ACHN (cell line): ENCODE measurements around the gene CSNK1A1.
"Not testable (repeated sequence)": the region's sequence is repeated elsewhere in the genome, so short reads cannot be mapped to it uniquely, and the experiment has no call there.

ENCODE experiments used
- DNase-seq: peaks from one replicate; pipeline ENCODE4 v3.0.0-alpha.2; 2015
- in situ Hi-C: cut with HindIII; loops from 2 replicates; pipeline ENCODE4 v1.10.0; 2017; ENCODE audit warnings: low sequenced_read_pairs, low pct_ligation_motif_present, low pct_unique_long_range_greater_than_20kb

Gene CSNK1A1

GRCh38 chr5:149543361-149544027 is 7.7 kb downstream of the CSNK1A1 start:
- no peak for DNase-seq
- in situ Hi-C loops = no loop called here

- in situ Hi-C loops = no loop called here
- no peak for DNase-seq
These were observed 9.3 kb downstream of the CSNK1A1 start for GRCh38 chr5:149541893-149542292.

GRCh38 chr5:149540089-149540488 is 11.2 kb downstream of the CSNK1A1 start:
- DNase-seq = no peak
- in situ Hi-C loops = no loop called here

GRCh38 chr5:149537374-149537975 is 13.8 kb downstream of the CSNK1A1 start:
- in situ Hi-C loops = no loop called here
- no peak for DNase-seq

DNA sequence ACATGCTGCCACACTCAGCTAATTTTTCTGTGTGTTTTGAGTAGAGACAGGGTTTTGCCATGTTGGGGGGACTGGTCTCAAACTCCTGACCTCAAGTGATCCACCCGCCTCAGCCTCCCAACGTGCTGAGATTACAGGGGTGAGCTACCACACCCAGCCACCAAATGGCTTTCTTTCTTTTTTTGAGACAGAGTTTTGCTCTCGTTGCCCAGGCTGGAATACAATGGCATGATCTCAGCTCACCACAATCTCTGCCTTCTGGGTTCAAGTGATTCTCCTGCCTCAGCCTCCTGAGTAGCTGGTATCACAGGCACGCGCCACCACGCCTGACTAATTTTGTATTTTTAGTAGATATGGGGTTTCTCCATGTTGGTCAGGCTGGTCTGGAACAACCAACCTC is 15.5 kb downstream of the CSNK1A1 start:
- DNase-seq, in situ Hi-C loops: not testable (repeated sequence)

DNA sequence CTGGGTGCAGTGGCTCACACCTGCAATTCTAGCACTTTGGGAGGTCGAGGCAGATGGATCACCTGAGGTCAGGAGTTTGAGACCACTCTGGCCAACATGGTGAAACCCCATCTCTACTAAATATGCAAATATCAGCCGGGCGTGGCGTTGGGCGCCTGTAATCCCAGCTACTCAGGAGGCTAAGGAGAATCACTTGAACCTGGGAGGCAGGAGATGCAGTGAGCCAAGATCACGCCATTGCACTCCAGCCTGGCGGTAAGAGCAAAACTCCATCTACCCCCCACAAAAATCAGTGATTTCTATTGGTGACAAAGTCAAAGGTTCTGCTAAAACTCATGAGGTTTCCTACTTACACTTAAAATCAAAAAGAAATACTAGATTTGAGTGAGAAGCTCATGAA is 18.8 kb downstream of the CSNK1A1 start:
- no peak for DNase-seq
- in situ Hi-C loops = no loop called here

GRCh38 chr5:149529463-149529862 is 21.8 kb downstream of the CSNK1A1 start:
- no peak for DNase-seq
- in situ Hi-C loops = no loop called here

GRCh38 chr5:149528281-149529060 is 22.8 kb downstream of the CSNK1A1 start:
- DNase-seq = no peak
- in situ Hi-C loops = no loop called here

- no peak for DNase-seq
- in situ Hi-C loops = no loop called here
These were observed 24.2 kb downstream of the CSNK1A1 start for GRCh38 chr5:149526845-149527590.

DNA sequence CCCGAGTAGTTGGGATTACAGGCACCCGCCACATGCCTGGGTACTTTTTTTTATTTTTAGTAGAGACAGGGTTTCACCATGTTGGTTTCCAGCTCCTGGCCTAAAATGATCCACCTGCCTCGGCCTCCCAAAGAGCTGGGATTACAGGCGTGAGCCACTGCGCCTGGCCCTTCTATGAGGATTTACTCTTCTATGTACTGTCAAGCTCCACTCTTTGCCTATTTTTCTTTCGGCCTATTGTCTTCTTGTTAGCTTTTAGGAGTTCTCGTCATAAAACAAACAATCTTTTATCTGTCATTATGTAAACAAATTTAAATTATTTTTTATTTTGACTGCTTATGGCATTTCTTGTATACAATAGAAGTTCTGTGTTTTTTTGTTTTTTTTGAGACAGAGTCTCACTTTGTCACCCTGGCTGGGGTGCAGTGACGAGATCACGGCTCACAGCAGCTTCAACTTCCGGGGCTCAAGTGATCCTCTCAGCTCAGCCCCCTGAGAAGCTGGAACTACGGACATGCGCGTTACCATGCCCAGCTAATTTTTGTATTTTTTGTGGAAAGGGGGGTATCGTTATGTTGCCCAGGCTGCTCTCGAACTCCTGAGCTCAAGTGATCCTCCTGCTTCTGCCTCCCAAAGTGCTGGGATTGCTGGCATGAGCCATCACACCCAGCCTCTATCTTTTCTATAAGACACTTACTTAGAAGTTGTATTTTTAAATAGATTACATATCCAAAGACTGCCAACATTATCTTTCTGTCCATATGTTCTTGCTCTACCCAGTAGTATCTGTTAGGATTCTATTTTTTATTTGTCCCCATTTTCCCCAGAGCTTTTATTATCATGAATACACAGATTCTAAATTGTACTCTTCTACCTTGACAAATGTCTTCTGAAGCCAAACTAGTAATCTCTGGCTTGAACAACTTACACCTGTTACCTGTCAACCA is 29.2 kb downstream of the CSNK1A1 start:
- DNase-seq = no peak
- in situ Hi-C loops = no loop called here

- DNase-seq = no peak
- in situ Hi-C loops = no loop called here
These were observed 31.6 kb downstream of the CSNK1A1 start for GRCh38 chr5:149519601-149520000.

- no peak for DNase-seq
- in situ Hi-C loops = no loop called here
These were observed 32.6 kb downstream of the CSNK1A1 start for GRCh38 chr5:149518620-149519019.

GRCh38 chr5:149517461-149518122 is 33.6 kb downstream of the CSNK1A1 start:
- no peak for DNase-seq
- in situ Hi-C loops = no loop called here

- in situ Hi-C loops = no loop called here
- DNase-seq = no peak
These were observed 36.7 kb downstream of the CSNK1A1 start for GRCh38 chr5:149514512-149514911.

DNA sequence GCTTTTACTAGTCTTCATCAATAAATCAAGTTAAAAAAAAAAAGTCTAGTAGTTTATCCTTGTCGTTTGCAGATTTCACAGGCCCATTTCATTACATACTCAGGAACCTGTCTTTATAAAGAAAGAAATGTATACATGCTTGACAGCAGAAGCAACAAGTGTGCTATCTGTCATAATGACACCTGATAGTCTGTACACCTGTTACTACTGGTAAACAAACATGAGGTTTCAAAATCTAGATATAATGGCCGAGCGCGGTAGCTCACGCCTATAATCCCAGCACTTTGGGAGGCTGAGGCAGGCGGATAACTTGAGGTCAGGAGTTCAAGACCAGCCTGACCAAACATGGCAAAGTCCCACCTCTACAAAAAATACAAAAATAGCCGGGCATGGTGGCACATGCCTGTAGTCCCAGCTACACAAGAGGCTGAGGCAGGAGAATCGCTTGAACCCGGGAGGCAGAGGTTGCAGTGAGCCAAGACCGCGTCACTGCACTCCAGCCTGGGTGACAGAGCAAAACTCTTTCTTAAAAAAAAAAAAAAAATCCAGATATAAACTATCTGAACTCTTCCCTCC is 37.8 kb downstream of the CSNK1A1 start:
- DNase-seq, in situ Hi-C loops: not testable (repeated sequence)

DNA sequence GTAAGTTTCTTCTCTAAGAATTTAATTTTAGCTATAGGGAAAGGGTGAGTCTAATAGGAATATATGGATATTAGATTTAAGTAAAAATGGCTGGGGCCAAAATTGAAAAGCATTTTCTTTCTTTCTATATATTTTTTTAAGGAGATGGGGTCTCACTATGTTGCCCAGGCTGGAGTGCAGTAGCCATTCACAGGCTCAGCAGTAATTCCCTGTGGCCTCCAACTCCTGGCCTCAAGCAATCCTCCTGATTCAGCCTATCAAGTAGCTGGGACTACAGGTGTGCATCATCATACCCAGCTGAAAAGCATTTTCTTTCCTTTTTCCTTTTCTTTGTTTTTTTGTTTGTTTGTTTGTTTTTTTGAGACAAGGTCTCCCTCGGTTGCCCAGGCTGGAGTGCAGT is 41.1 kb downstream of the CSNK1A1 start:
- in situ Hi-C loops = no loop called here
- no peak for DNase-seq

DNA sequence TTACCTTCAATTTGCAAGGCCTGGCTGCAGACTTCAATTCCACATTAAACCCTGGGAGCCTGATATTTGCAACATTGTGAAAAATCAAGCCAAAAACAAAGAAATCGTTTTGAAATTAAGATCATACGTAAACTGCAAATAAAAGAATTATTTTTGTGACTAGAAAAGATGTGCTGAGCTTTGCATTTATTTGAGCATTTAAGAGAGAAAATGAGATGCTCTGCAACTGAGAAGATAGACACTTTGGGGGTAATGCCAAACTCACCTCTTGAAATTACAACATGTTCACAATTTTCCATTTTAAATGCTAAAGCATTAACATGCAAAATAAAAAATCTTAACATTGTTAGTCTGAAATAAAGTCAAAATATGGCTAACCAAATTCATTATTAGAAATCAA is 46.6 kb downstream of the CSNK1A1 start:
- DNase-seq = no peak
- in situ Hi-C loops = no loop called here
